GM23338 (cell line): ENCODE data around the gene BBX. TPM values are rescaled to one million over a fixed set of nuclear protein-coding genes. Genes with fewer than 3 reads are reported as not detected.

ENCODE experiments used
- ATAC-seq: fragments of 200-7000 bp; cut with Tn5 transposase; 3 replicates; pipeline ENCODE4 v1.9.1; 2020
- DNase-seq: peaks from one replicate; pipeline ENCODE4 v3.0.0-alpha.2; 2015; ENCODE audit warnings: low spot score
- H2AFZ ChIP-seq: fragments of 200-600 bp; sonication (generic); 2 replicates; pipeline ENCODE4 v1.8.0; 2016; ENCODE audit warnings: antibody characterized with exemption, mild to moderate bottlenecking, moderate library complexity
- H3F3A ChIP-seq: fragments of 200-600 bp; sonication (generic); replicated peaks from 2 replicates; pipeline ENCODE4 v1.8.0; 2017; ENCODE audit warnings: antibody characterized with exemption, mixed run types, low read depth
- H3K27ac ChIP-seq: fragments of 200-600 bp; sonication (generic); 2 replicates; pipeline ENCODE4 v1.6.1; 2016; ENCODE audit warnings: low read depth
- H3K27me3 ChIP-seq: fragments of 200-600 bp; sonication (generic); 2 replicates; pipeline ENCODE4 v1.8.0; 2016; ENCODE audit warnings: mild to moderate bottlenecking, mixed run types, moderate library complexity; ENCODE audit not compliant: insufficient read depth
- H3K36me3 ChIP-seq: fragments of 200-600 bp; sonication (generic); 2 replicates; pipeline ENCODE4 v1.8.0; 2016; ENCODE audit warnings: mild to moderate bottlenecking; ENCODE audit not compliant: insufficient read depth
- H3K4me1 ChIP-seq: fragments of 200-600 bp; sonication (generic); 2 replicates; pipeline ENCODE4 v1.8.0; 2016; ENCODE audit warnings: mild to moderate bottlenecking, moderate library complexity; ENCODE audit not compliant: insufficient read depth
- H3K4me2 ChIP-seq: fragments of 200-600 bp; sonication (generic); 2 replicates; pipeline ENCODE4 v1.7.1; 2017; ENCODE audit warnings: mixed run types
- H3K4me3 ChIP-seq: fragments of 200-600 bp; sonication (generic); 2 replicates; pipeline ENCODE4 v1.6.1; 2016; ENCODE audit warnings: mixed run types
- H3K79me2 ChIP-seq: fragments of 200-600 bp; sonication (generic); replicated peaks from 2 replicates; pipeline ENCODE4 v1.8.0; 2017; ENCODE audit warnings: mild to moderate bottlenecking; ENCODE audit not compliant: insufficient read depth
- H3K9me2 ChIP-seq: fragments of 200-600 bp; sonication (generic); 2 replicates; pipeline ENCODE4 v1.8.0; 2017; ENCODE audit not compliant: insufficient read depth
- H4K20me1 ChIP-seq: fragments of 200-600 bp; sonication (generic); replicated peaks from 2 replicates; pipeline ENCODE4 v1.8.0; 2017; ENCODE audit warnings: mild to moderate bottlenecking; ENCODE audit not compliant: insufficient read depth
- H3K27ac Mint-ChIP-seq: 2 replicates; pipeline ENCODE4 v1.8.0; 2020; ENCODE audit warnings: inconsistent platforms, mild to moderate bottlenecking, moderate library complexity, mixed read lengths
- H3K27me3 Mint-ChIP-seq: 3 replicates; pipeline ENCODE4 v1.8.0; 2022; ENCODE audit warnings: low read depth, mild to moderate bottlenecking, moderate library complexity, mixed read lengths, inconsistent platforms; ENCODE audit not compliant: insufficient read depth, poor library complexity
- H3K36me3 Mint-ChIP-seq: 3 replicates; pipeline ENCODE4 v1.8.0; 2021; ENCODE audit warnings: low read depth, mild to moderate bottlenecking, inconsistent platforms, moderate library complexity, mixed read lengths
- H3K4me1 Mint-ChIP-seq: 3 replicates; pipeline ENCODE4 v1.8.0; 2020; ENCODE audit warnings: mild to moderate bottlenecking, inconsistent platforms, mixed read lengths
- H3K4me3 Mint-ChIP-seq: 3 replicates; pipeline ENCODE4 v1.8.0; 2021; ENCODE audit warnings: moderate library complexity, mild to moderate bottlenecking, inconsistent platforms, mixed read lengths
- H3K9me3 Mint-ChIP-seq: 3 replicates; pipeline ENCODE4 v1.8.0; 2020; ENCODE audit warnings: moderate library complexity, mild to moderate bottlenecking, inconsistent platforms, mixed read lengths
- CREB1 ChIP-seq: fragments of 250-450 bp; sonication (Bioruptor Pico); IDR thresholded peaks from 2 replicates; pipeline ENCODE4 v1.5.0; 2020; ENCODE audit warnings: low read depth, mild to moderate bottlenecking, moderate library complexity
- EZH2 ChIP-seq: fragments of 200-600 bp; sonication (generic); IDR thresholded peaks from one replicate; pipeline ENCODE4 v1.8.0; 2017; ENCODE audit warnings: antibody characterized with exemption, mild to moderate bottlenecking, low read depth; ENCODE audit not compliant: unreplicated experiment
- EZH2phosphoT487 ChIP-seq: fragments of 200-600 bp; sonication (generic); IDR thresholded peaks from one replicate; pipeline ENCODE4 v1.8.1; 2018; ENCODE audit warnings: antibody characterized with exemption; ENCODE audit not compliant: unreplicated experiment
- JUNB ChIP-seq: IDR thresholded peaks from one replicate; pipeline ENCODE4 v1.6.1; 2016; ENCODE audit warnings: antibody characterized with exemption; ENCODE audit not compliant: unreplicated experiment
- POLR2AphosphoS5 ChIP-seq: IDR thresholded peaks from 2 replicates; pipeline ENCODE4 v1.6.1; 2016; ENCODE audit warnings: antibody characterized with exemption, low read depth
- STAT1 ChIP-seq: IDR thresholded peaks from one replicate; pipeline ENCODE4 v1.6.1; 2016; ENCODE audit warnings: antibody characterized with exemption; ENCODE audit not compliant: unreplicated experiment
- ZNF114 ChIP-seq: fragments of 250-450 bp; sonication (Bioruptor Pico); IDR thresholded peaks from 2 replicates; pipeline ENCODE4 v1.5.0; 2020; ENCODE audit warnings: mild to moderate bottlenecking, moderate library complexity
- ZNF331 ChIP-seq: fragments of 250-450 bp; sonication (Bioruptor Pico); IDR thresholded peaks from 2 replicates; pipeline ENCODE4 v1.5.0; 2020; ENCODE audit warnings: low read depth, mild to moderate bottlenecking, moderate library complexity
- polyA plus RNA-seq: library from polyadenylated mRNA; unstranded; fragments of >200 nt; fragmentation: Nextera tagmentation; extraction: Ambion mirVana; gene quantifications from 2 replicates; pipeline ENCODE4 v1.2.1, GENCODE V29; 2016
- total RNA-seq: library from RNA; depleted of rRNA; stranded (reverse); fragments of >200 nt; shearing (Covaris generic); gene quantifications from 2 replicates; pipeline ENCODE4 v1.2.3, GENCODE V29; 2014
- TF ChIP-seq, protein P1 (sequence below): fragments of 250-450 bp; sonication (Bioruptor Pico); IDR thresholded peaks from 2 replicates; pipeline ENCODE4 v1.5.0; 2020; ENCODE audit warnings: mild to moderate bottlenecking, moderate library complexity
- TF ChIP-seq, protein P2 (sequence below), 2 experiments: fragments of 200-600 bp in 1 of 2; sonication (generic) in 1 of 2; conservative IDR thresholded peaks; 2 replicates each; pipeline versions ENCODE4 v1.5.1 to v1.6.1; 2016 to 2017; ENCODE audit warnings: antibody characterized with exemption in 2 of 2, low read depth in 2 of 2, mild to moderate bottlenecking in 2 of 2, moderate library complexity in 1 of 2
- TF ChIP-seq, protein P3 (sequence below): IDR thresholded peaks from 2 replicates; pipeline ENCODE4 v1.6.1; 2016; ENCODE audit warnings: antibody characterized with exemption
- TF ChIP-seq, protein P4 (sequence below): IDR thresholded peaks from one replicate; pipeline ENCODE4 v1.6.1; 2018; ENCODE audit warnings: antibody characterized with exemption; ENCODE audit not compliant: unreplicated experiment

BBX gene
- total and polyA plus RNA-seq, 2 experiments from 2014 or later, result 35.2 to 44.1 TPM

DNA sequence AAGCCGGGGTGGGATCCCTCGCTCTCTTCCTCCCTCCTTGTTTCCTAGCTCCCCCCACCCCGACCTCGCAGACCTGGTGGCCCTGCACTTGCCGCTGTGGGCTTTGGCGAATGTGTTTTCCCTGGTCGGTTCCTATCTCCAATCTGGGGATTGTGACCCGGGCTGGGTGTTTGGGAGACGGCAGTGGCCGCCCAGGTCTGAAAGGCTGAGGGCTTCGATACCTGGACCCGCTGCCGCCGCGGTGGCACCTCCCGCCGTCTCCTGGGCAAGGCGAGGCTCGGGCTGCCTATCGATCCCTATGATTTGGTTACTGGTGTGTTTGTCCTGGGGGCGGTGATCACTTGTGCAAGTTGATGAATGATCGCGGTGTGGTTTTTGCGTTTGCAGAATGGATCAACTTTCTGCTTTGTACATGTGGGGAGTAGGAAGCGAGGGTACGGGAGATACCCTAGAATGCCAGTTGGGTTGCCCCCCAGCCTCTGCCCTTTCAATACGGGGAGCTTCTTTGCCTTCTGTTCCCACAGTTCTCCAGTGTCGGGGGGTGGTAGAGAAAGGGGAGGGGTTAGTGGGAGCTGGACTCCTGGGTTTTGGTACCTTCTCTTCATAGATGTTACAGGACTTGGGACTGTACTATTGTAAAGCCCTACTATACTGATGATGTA lies 3.0 kb downstream of the BBX start (continued):
- TF ChIP-seq, protein P1, sequence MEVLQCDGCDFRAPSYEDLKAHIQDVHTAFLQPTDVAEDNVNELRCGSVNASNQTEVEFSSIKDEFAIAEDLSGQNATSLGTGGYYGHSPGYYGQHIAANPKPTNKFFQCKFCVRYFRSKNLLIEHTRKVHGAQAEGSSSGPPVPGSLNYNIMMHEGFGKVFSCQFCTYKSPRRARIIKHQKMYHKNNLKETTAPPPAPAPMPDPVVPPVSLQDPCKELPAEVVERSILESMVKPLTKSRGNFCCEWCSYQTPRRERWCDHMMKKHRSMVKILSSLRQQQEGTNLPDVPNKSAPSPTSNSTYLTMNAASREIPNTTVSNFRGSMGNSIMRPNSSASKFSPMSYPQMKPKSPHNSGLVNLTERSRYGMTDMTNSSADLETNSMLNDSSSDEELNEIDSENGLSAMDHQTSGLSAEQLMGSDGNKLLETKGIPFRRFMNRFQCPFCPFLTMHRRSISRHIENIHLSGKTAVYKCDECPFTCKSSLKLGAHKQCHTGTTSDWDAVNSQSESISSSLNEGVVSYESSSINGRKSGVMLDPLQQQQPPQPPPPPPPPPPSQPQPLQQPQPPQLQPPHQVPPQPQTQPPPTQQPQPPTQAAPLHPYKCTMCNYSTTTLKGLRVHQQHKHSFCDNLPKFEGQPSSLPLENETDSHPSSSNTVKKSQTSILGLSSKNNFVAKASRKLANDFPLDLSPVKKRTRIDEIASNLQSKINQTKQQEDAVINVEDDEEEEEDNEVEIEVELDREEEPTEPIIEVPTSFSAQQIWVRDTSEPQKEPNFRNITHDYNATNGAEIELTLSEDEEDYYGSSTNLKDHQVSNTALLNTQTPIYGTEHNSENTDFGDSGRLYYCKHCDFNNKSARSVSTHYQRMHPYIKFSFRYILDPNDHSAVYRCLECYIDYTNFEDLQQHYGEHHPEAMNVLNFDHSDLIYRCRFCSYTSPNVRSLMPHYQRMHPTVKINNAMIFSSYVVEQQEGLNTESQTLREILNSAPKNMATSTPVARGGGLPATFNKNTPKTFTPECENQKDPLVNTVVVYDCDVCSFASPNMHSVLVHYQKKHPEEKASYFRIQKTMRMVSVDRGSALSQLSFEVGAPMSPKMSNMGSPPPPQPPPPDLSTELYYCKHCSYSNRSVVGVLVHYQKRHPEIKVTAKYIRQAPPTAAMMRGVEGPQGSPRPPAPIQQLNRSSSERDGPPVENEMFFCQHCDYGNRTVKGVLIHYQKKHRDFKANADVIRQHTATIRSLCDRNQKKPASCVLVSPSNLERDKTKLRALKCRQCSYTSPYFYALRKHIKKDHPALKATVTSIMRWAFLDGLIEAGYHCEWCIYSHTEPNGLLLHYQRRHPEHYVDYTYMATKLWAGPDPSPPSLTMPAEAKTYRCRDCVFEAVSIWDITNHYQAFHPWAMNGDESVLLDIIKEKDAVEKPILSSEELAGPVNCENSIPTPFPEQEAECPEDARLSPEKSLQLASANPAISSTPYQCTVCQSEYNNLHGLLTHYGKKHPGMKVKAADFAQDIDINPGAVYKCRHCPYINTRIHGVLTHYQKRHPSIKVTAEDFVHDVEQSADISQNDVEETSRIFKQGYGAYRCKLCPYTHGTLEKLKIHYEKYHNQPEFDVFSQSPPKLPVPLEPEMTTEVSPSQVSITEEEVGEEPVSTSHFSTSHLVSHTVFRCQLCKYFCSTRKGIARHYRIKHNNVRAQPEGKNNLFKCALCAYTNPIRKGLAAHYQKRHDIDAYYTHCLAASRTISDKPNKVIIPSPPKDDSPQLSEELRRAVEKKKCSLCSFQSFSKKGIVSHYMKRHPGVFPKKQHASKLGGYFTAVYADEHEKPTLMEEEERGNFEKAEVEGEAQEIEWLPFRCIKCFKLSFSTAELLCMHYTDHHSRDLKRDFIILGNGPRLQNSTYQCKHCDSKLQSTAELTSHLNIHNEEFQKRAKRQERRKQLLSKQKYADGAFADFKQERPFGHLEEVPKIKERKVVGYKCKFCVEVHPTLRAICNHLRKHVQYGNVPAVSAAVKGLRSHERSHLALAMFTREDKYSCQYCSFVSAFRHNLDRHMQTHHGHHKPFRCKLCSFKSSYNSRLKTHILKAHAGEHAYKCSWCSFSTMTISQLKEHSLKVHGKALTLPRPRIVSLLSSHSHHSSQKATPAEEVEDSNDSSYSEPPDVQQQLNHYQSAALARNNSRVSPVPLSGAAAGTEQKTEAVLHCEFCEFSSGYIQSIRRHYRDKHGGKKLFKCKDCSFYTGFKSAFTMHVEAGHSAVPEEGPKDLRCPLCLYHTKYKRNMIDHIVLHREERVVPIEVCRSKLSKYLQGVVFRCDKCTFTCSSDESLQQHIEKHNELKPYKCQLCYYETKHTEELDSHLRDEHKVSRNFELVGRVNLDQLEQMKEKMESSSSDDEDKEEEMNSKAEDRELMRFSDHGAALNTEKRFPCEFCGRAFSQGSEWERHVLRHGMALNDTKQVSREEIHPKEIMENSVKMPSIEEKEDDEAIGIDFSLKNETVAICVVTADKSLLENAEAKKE, result no peak

DNA sequence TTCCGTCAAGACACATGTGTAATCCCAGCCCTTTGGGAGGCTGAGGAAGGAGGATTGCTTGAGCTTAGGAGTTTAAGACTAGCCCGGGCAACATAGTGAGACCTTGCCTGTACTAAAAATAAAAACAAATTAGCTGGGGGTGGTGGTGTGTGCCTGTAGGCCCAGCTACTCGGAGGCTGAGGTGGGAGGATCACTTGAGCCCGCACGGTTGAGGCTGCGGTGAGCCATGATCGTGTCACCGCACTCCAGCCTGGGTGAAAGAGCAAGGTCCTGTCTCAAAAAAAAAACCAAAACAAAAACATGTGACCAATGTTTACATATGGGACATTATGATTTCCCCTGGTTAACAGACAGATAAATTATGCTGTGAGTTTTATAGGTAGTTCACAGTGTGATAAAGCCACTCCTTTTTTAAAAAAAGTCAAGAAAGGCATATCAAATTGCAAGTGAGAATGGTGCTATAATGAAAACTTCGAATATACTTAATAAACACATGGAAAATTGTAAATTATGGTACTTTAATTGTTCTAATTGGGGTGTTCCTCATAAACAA lies 9.2 kb downstream of the BBX start:
- Histone ChIP-seq H3K27ac (no peak overlapping the region), H4K20me1 (peaks cover 8% of the 10 kb centered on the region), H3K4me2 (no peak overlapping the region), H3K79me2 (peaks cover 32% of the 10 kb centered on the region), H3K27me3 (no peaks in the 10 kb centered on the region), H3K9me2 (no peaks in the 10 kb centered on the region), H3K4me1 (peaks cover 10% of the 10 kb centered on the region), H3F3A (no peaks in the 10 kb centered on the region), H3K36me3 (no peaks in the 10 kb centered on the region; the same call in 1 of the 2 replicates), H3K4me3 (no peak overlapping the region), H2AFZ (no peak overlapping the region)
- no peaks in the 10 kb centered on the region for H3K9me3 Mint-ChIP-seq
- DNase-seq (no peak), ATAC-seq (no peak)
- H3K4me1 Mint-ChIP-seq, result peaks cover 16% of the 10 kb centered on the region; the same call in 2 of the 3 replicates
- H3K4me3 Mint-ChIP-seq, result no peak overlapping the region
- no peaks in the 10 kb centered on the region for H3K27me3 Mint-ChIP-seq
- no peak overlapping the region for H3K27ac Mint-ChIP-seq
- H3K36me3 Mint-ChIP-seq, result peaks cover 9% of the 10 kb centered on the region; the same call in 2 of the 3 replicates
- TF ChIP-seq ZNF114 (CRISPR knock-in tag), result no peak
- no peak for TF ChIP-seq ZNF331
- TF ChIP-seq CREB1, result no peak
- TF ChIP-seq JUNB, result no peak
- TF ChIP-seq, protein P2, sequence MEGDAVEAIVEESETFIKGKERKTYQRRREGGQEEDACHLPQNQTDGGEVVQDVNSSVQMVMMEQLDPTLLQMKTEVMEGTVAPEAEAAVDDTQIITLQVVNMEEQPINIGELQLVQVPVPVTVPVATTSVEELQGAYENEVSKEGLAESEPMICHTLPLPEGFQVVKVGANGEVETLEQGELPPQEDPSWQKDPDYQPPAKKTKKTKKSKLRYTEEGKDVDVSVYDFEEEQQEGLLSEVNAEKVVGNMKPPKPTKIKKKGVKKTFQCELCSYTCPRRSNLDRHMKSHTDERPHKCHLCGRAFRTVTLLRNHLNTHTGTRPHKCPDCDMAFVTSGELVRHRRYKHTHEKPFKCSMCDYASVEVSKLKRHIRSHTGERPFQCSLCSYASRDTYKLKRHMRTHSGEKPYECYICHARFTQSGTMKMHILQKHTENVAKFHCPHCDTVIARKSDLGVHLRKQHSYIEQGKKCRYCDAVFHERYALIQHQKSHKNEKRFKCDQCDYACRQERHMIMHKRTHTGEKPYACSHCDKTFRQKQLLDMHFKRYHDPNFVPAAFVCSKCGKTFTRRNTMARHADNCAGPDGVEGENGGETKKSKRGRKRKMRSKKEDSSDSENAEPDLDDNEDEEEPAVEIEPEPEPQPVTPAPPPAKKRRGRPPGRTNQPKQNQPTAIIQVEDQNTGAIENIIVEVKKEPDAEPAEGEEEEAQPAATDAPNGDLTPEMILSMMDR (conservative IDR thresholded peaks at IDR 0.05; ENCODE audit: low read depth in 2 of 2), result no peak
- TF ChIP-seq, protein P3, sequence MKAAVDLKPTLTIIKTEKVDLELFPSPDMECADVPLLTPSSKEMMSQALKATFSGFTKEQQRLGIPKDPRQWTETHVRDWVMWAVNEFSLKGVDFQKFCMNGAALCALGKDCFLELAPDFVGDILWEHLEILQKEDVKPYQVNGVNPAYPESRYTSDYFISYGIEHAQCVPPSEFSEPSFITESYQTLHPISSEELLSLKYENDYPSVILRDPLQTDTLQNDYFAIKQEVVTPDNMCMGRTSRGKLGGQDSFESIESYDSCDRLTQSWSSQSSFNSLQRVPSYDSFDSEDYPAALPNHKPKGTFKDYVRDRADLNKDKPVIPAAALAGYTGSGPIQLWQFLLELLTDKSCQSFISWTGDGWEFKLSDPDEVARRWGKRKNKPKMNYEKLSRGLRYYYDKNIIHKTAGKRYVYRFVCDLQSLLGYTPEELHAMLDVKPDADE, result no peak
- TF ChIP-seq POLR2AphosphoS5, result no peak
- no peak for TF ChIP-seq EZH2phosphoT487
- TF ChIP-seq STAT1, result no peak
- TF ChIP-seq EZH2, result no peak
- TF ChIP-seq, protein P4, sequence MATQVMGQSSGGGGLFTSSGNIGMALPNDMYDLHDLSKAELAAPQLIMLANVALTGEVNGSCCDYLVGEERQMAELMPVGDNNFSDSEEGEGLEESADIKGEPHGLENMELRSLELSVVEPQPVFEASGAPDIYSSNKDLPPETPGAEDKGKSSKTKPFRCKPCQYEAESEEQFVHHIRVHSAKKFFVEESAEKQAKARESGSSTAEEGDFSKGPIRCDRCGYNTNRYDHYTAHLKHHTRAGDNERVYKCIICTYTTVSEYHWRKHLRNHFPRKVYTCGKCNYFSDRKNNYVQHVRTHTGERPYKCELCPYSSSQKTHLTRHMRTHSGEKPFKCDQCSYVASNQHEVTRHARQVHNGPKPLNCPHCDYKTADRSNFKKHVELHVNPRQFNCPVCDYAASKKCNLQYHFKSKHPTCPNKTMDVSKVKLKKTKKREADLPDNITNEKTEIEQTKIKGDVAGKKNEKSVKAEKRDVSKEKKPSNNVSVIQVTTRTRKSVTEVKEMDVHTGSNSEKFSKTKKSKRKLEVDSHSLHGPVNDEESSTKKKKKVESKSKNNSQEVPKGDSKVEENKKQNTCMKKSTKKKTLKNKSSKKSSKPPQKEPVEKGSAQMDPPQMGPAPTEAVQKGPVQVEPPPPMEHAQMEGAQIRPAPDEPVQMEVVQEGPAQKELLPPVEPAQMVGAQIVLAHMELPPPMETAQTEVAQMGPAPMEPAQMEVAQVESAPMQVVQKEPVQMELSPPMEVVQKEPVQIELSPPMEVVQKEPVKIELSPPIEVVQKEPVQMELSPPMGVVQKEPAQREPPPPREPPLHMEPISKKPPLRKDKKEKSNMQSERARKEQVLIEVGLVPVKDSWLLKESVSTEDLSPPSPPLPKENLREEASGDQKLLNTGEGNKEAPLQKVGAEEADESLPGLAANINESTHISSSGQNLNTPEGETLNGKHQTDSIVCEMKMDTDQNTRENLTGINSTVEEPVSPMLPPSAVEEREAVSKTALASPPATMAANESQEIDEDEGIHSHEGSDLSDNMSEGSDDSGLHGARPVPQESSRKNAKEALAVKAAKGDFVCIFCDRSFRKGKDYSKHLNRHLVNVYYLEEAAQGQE, result no peak
